Measurements from ENCODE around the gene GPRASP3.

The GPRASP3 gene

DNA sequence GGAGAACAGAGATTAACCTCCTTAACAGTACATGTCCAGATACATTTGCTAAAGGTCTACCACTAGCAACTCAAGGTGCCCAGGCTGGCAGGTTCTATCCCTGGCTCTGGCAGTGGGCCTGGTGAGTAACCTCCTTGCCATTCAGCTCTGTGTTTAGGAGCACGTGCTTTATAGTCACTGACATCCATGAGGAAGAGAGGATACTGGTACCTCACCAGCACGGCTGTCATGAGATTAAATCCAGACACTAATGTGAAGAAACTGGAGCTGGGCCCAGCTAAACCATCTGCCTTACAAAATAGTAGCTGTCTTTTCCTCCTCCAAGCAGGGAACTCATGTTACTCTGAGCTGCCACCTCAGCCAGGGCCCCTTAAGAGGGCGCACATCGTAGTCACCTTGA is 45.3 kb downstream of the GPRASP3 start:
- no peak for DNase-seq

DNA sequence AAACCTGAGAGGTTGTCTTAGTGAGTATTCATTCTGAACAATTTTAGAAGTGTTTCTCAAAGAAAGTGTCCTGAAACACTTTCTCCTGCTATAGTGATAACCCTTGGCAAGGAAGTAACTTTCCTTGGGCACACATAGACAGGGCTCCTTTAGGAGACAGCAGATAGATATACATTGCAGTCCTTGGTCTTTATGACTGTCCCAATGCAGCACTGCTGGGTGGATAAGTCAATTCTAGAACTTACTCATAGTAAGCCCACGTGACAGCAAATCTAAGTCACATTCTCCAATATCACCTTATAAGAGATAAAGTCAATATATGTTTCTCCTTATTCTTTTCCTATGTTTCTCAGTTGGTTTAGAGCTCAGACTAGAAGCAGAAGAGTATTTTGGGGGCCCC is 46.7 kb downstream of the GPRASP3 start:
- DNase-seq, result no peak

DNA sequence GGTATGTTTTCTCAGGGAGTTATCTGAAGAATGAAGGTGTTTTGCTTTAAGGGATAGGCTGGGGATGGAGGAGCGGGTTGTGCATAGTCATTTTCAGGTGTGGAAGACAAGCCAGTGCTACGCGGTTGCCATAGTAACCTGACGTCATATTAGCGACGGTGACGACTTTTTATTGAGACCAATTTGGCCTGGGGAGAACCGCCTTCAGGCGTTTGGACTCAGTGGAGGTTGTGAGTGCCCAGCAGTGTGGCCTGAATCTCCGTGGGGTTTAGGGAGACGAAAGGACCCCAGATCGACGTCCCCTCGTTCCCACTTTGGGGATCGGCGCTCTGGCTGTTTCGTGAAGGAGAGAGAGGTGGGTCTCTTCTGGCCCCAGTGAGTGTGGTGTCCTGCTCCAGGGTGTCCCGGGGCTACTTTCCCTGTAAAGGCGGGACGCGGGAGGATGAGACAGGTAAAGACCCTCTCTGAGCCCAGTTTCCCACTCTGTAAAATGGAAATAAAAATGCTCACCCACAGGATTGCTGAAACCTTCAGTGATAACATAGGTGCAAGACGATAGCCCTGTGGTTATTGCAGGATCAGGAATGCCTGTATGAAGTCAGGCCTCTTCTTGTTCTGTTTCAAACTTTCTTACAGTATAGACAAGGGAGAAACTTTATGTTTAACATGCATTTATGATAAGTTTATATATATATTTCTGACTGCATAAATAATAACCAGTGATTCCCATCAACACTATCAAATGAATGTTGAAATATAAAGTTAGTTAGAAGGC is 48.6 kb downstream of the GPRASP3 start:
- no peak for DNase-seq
